Measurements from ENCODE around the gene UBE3B.
"Not testable (repeated sequence)": the region's sequence is repeated elsewhere in the genome, so short reads cannot be mapped to it uniquely, and the experiment has no call there.

UBE3B gene

DNA sequence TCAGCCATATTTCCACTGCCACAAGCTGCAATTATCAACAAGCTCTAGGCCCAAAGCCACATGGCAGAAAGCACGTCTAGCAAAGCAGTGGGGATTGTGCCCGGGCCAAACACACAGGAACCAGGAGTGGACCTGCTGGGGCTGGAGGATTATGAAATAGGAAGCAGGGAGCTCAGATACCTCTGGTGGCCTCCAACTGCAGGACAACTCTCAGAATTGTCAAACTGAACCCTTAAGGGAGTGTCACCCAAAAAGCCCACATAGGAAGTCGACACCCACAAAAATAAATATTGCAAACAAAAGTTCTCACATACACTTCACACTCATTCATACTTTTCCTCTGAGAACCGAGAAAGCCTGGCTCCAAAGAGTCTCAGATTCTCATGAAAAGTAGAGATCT is 26.5 kb upstream of the UBE3B start:
- DNase-seq: no peak

DNA sequence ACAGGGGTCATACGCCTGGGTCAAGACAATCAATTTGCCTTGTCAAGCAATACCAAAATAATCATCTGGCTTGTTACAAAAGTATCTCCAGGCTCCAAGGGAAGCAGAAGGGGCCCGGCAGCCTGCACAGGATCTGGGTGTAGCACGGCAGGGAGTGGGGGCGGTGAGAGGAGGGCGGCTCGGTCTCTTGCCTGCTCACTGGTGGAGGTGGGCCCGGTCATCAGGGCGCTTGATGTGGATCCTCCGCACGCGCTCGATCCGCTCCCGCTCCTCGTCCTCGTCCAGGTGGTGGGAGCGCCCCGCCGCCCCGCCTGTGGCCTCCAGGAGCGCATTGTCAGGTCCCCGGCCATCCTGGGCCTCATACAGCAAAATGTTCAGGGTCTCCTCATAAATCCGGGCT is 26.0 kb upstream of the UBE3B start:
- no peak for DNase-seq

DNA sequence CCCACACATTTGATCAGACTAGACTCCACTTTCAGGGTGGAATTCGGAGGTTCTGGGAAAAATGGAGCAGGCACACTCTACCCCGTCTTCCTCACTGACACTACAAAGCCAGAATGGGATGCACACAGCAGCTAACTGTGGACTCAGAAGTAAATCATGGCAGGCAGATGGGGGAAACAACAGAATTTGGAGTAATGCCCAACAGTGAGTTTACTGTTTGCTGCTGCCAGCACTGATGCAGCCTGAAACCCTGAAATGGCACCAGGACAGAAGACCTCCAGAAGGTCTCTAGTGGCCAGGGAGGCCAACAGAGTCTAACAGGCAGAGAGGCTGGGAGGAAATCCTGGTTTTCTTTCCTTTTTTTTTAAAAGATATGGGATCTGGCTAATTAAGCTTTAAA is 24.9 kb upstream of the UBE3B start:
- DNase-seq: no peak

DNA sequence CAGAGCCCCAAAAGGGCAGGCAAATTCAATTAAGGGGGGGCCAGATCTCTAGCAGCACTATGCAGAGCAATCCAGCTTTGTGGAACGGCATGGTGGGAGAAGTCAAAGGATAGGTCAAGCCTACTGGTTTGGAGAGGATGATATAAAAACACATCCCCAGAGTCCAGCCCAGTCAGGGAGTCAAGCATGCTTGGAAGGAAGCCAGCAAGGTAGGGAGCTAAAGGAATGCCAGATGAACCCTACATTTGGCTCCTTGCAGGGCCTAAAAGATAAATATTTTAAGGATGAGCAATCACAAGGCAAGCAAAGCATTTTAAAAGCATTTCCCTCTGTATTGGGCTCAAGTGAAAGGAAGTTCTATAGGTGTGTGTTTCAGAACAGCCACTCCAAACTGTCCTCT is 21.7 kb upstream of the UBE3B start:
- no peak for DNase-seq

DNA sequence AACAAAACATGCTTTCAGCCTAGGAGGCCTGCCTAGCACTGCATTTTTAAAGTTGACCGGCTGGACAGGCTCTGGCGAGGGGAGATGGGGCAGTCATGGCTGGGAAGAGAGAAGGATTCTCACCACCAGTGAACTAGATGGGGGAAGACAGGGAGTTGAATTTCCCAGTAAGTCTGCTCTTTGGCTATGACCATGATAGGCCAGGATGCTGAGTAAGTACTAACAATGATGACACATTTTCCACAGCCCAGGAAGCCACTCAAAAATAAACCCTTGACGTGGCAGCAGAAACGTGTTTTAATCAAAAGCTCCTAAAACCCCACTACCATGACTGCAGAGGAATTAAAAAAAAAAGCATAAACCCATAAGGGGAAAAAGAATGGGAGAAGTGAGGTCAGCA is 19.3 kb upstream of the UBE3B start:
- peak; percentile 47 for DNase-seq

DNA sequence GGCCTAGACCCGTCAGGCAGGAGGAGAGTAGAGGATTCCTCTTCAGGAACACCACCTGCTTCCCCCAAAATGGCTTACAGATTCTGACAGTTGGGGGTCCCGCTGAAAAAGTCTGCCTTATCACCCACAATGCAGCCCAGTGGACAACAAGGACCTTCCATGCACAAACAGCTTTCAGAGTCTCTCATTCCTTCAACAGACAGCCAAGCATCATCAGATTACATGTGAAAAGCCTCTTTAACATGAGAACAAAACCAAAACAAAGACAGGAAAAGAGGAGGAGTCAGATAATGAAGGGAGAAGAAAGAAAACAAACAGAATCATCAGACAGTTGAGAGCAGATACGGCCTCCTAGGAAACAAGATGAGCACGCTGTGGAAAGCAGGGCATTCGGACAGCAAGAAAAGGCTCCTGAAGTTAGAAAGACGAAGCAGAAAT is 18.6 kb upstream of the UBE3B start:
- peak; percentile 33 for DNase-seq

DNA sequence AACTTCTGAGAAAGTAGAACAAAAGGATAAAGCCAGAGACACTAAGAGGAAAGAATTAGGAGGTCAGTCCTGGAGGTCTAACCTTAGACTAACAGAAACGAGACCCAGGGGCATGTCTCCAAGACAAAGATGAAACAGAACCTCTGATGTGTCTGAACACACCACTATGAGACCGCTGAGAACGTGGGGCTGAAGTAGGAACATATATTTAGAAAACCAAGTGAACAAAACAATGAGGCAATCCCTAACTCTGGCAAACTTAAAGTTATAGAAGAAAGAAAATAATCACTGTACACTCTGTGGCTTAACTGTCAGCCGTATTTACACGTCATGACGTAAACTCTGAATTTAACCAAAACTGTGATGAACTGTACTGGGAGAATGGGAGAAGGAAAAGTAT is 18.2 kb upstream of the UBE3B start:
- DNase-seq: no peak

DNA sequence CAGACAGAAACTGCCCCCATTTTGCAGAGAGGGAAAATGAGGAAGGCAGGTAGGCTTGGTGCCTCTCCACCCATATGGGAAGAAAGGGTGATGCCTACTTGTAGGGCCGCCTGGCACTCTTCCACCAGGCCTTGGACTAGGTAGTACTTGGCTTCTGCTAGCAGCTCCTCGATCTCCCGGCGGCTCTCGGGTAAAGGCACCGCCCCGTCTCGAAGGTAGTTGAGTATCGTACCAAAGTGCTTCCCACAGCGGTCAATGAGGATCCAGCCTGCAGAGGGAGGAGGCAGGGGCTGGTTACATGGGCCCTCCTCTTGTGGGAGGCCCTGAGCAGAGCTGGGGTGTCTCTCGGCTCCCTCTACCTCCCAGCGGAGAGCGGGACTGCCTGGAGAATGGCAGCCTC is 16.9 kb upstream of the UBE3B start:
- no peak for DNase-seq

DNA sequence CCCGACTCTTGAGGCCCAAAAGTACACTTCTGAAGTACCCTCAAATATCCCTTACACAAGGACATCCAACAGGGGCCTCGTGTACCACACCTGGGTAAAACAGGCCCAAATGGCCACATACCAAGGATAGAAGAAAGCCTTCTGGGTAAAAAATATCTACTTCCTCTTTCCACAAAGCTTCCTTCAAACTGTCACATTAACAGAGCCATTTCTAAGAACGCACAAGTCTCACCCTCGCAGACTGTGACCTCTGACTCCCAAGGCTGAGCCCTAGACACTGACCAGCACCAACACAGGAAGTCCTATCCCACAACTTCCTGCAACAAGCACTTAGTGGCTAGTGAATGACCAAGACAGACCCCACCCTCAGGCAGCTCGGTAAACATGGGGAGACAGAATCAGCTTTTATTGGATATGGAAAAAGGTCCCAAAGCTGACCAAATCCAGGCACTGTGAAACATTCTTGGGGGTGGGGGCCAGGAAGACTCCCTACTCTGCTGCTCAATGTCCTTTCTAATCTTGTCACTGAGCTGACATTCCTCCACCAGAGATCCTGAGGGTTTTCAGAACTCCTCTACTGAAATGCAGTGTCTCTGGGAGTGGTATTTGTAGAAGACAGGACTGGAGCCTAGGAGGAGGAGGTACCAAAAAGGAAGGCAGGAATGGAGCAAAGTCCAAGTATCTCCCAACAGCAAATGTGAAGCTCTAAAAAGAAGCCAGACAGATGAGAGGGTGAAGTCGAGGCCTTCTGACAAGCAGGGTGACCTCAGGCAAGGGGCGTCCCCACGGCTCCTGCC is 16.2 kb upstream of the UBE3B start:
- peak; percentile 37 for DNase-seq

DNA sequence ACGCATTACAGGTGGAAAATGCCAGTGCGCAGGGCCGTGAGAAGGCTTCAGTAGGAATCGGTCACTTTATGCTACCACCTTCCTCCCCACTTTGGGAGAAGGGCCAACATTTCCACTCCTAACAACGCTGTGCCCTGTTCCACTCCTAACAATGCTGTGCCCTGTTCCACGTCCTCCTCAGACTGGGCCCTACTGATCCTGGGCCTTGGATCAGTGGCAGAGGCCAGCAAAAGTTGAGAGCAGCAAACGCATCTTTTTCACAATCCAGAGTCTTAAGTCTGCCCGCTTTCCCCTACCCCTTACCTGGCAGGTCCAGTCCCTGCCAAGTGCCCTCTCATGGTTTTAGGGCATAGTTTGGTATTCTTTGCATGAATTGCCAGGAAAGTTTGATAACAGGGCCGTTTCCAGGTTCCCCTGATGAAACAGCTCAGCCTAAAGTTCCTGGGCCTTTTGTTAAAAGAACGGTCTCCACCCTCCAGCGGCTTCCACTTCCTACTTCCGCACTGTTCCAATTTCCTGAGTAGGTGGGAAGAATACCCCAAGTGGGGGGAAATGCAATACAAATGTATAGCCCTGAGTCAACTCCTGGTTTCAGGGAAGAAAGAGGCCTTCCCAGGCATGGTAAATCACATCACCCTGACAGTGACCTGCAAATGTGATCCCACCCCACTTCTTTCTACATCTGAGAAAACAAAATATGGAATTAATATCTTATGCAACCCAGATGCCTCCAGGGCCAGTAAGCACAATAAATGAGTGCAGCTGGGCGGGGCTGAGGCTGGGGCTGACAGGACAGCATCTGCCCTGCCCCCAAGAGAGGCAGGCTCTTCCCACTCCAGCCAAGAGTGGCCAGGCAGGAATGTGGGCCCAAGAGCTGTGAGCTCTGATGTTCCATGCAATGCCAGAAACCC is 15.3 kb upstream of the UBE3B start:
- peak; percentile 99 for DNase-seq

DNA sequence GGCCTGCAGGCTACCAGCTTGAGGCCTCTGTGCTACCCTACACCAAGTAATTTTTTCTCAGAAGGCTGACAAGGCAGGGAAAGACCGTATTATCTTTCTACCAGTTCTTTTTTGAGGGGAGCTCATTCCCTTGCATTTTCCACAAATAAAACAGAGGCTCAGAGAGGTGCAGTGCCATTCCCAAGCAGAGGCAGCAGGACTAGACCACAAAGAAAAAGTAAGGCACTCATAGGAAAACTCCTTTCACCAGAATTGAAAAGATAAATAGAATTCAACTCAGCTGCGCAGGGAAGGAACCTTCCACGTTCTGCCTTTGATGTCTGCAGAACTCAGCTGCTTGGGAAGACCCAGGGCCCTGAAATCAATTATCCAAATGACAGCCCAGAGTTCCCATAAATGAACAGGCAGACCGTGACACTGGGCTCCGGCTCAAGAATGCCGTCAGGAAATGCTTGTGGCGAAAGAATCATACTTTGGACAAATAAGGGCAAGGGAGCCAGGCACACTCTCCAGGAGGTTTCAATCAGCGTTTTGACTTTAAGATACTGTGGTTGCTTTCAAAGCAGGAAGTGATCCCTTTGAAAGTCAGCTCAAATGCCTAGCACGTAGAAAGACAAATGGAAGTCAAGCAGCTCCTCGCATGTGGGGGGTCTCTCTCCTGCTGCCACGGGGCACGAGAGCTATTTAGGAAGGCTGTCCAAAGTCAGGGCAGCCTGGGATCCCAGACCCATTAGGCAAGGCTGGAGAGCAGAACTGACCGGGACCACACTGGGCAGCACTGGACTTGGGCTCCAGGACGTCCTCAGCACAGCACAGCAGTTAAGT is 14.4 kb upstream of the UBE3B start:
- peak; percentile 99 for DNase-seq

DNA sequence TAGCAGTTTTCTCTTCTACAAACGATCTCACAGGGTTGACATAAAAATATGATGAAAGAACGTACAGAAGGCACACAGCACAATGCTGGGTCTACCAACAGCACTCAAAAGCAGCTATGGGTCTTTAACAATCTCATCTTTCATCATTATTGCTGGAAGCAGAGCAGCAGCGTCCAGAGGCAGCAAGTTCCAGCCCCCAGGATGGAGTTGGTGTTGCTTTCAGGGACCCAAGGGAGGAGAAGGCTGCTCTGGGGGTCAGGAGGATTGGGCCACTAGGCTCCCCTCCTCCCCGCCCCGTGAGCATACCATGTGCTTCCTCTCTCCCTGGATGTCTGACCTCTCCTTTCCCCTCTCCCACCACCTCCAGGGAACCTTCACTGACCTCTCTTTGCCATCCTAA is 13.7 kb upstream of the UBE3B start:
- peak; percentile 57 for DNase-seq

DNA sequence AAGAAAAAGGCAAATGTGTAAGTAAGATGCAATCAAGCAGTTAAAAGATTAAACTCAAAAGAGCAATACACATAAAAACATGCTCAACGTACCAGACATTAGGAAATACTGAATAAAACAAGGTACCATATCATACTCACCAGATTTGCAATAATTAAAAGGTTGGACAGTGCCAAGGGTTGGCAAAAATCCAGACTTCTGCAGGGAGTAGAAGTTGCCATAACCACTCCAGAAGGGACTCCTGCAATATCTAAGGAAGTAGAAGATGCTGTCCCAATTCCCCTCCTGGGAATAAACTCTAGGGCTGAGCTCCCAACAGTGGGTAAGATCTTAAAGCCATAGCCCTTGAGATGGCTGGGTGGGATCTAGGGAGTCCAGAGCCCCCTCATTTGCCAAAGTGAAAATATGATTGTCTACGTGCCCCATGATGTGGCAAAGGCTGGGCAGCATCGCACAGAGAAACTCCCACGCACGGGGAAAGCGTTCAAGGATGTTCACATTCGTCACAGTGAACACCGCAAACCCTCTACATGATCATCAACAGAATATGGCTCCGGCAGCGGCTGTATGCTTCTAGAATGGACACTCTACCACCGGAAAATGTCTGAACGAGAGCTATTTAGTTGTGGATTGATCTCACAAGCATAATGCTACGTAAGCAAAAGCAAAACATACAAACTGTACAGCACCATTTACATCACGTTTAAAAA is 12.6 kb upstream of the UBE3B start:
- peak; percentile 47 for DNase-seq

DNA sequence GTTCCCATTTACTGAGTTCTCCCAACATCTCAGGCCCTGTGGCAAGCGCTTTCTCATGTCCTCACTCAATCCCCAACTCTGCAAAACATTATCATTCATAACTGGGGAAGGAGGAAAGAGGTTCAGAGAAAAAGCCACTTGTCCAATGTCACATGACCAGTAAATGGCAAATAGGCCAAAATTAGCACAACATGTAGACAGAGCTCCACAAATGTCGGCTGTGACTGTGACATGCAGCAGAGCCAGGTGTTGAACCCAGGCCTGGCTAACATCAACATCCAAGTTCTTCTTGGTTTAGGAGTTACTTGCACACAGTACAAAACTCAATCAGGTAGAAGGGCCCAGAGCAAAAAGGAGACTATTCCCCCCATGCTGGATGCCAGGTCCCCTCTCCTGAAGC is 11.1 kb upstream of the UBE3B start:
- no peak for DNase-seq

DNA sequence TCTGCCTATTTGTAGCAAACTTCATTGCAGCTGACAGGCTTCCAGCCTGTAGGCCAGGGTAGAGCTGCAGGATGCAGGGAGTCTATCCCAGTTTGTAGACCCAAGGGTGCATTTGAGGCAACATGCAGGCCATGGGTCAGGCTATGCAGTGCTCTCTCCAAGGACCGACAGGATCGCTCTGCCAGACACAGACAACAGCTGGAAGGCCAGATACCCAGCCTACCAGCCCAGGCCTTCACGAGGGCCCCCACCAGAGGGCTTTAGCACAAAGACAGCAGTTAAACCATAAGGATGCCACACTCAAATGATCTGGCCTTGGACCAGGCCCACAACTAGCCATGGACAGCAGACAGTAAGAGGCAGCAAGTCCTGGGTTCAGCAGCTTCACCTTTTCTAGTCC is 10.6 kb upstream of the UBE3B start:
- no peak for DNase-seq

DNA sequence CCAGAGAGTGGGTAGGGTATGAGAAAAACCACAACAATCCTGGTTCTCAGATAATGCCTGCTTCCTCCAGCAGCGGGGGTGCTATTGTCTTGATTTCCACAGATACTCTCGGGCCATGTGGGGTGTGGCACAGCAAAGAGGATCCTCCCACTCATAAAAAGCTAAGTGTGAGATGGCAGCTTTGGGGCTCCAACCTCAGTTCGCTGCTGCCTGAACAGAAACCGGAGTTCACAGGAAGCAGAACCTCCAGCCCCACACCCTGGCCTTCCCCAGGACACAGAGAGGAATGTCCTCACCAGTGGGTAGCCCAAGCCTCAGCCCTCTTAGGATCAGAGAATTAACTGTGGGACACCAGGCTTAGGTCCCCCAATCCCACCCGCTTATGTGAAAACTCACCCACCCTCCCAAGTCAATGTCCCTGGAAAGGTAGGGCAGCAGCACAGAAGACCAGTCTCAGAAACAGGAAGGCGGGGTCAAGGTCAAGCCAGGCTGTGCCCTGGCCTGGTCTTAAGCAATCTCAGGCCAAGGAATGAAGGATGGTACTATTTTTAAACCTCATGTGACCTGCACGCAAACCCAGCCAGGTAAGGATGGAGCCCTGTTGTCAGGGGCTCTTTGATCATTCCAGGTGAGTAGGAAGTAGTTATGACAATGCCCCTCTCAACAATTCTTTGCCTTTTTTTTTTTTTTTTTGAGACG is 9.3 kb upstream of the UBE3B start:
- no peak for DNase-seq

DNA sequence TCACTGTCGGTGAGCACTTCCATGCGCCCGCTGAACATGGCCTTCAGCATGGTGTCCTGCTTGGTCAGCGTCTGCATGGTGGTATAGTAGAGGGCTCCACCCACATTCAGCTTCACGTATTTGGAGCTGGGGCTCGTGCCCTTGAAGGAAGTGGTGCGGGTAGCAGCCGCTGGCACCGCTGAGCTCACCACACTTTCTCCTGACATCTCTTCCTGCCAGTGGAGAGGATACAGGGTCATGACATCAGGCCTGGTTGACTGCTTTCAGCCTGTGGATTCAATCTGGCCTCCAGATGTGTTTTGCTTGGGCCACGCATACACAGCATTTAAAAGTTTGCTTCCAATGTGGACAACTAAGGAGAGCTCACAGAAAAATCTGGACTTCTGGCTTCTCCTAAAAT is 7.9 kb upstream of the UBE3B start:
- DNase-seq: no peak

DNA sequence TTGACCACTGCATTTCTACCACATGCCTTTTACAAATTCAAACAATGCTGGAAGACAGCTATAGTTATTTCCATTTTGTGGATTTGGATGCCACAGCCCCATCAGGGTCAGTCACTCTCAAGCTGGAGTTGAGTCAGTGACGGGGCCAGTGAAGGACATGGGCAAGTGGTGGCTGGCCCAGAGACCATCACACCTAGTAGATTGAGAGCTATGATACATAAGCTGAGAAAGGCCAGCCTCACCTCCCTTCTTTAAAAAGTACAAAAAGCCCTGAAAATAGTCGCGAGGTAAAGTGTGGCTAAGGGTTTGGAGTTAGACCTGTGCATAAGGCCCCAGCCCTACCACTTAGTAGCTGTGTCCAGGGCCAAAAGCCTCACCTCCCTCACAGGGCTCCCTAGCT is 4.4 kb upstream of the UBE3B start:
- DNase-seq: no peak

DNA sequence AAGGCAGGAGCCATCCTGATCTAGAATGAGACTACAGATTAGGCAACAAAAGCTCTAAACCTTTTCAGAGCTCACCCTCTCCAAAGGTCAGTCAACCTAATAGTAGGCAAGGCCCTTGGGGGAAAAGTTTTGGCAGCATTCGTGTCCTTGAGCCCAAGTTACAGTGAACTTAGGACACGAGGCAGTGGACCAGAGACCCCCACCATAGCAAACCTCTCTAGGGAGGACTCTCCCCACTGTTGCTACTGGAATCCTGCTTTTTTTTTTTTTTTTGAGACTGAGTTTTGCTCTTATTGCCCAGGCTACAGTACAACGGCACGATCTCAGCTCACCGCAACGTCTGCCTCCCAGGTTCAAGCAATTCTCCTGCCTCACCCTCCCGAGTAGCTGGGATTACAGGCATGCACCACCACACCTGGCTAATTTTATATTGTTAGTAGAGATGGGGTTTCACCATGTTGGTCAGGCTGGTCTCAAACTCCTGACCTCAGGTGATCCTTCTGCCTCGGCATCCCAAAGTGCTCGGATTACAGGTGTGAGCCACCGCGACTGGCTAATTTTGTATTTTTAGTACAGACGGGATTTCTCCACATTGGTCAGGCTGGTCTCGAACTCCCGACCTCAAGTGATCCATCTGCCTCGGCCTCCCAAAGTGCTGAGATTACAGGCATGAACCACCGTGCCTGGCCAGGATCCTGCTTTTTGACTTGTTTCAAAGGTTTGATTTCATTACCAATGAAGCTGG is 3.7 kb upstream of the UBE3B start:
- not testable (repeated sequence) for DNase-seq

DNA sequence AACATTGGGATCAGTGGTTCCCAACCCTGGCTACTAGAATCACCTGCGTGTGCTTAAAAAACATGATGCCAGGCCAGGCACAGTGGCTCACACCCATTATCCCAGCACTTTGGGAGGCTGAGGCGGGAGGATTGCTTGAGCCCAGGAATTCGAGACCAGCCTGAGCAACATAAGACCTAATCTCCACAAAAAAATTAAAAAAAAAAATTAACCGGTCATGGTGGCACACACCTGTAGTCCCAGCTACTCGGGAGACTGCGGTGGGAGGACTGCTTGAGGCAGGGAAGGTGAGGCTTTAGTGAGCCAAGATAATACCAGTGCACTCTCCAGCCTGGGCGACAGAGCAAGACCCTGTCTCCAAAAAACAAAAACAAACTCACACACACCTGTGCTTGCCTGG is 2.3 kb upstream of the UBE3B start:
- DNase-seq: no peak
